GM21529 (cell line): ENCODE measurements around the gene ZNF593OS.

Source experiments
- ATAC-seq: cut with Tn5 transposase; IDR thresholded peaks from one replicate; pipeline ENCODE4 v1.9.1; 2021; ENCODE audit not compliant: unreplicated experiment

The ZNF593OS gene

GRCh38 chr1:26160527-26161414 is 10.9 kb downstream of the ZNF593OS start:
- ATAC-seq, result no peak

- no peak for ATAC-seq
Measured at GRCh38 chr1:26159743-26160039, 11.9 kb downstream of the ZNF593OS start.

- no peak for ATAC-seq
Measured at GRCh38 chr1:26158908-26159742, 12.5 kb downstream of the ZNF593OS start, which contains the start of gene FAM110D. Gene FAM110D (plus strand): TSS chr1:26159079. CDS start chr1:26161292, 2,213 bp downstream.

- ATAC-seq, result no peak
Measured at GRCh38 chr1:26158271-26158907, 13.2 kb downstream of the ZNF593OS start.

GRCh38 chr1:26156285-26157038 is 15.2 kb downstream of the ZNF593OS start:
- no peak for ATAC-seq

- no peak for ATAC-seq
Measured at GRCh38 chr1:26155370-26156284, 16.0 kb downstream of the ZNF593OS start.

GRCh38 chr1:26154750-26155149 is 16.9 kb downstream of the ZNF593OS start:
- no peak for ATAC-seq

GRCh38 chr1:26153966-26154532 is 17.6 kb downstream of the ZNF593OS start:
- no peak for ATAC-seq

- no peak for ATAC-seq
Measured at GRCh38 chr1:26148887-26149286, 22.7 kb downstream of the ZNF593OS start.

GRCh38 chr1:26145960-26146294 is 25.7 kb downstream of the ZNF593OS start:
- no peak for ATAC-seq

GRCh38 chr1:26145041-26145959 is 26.3 kb downstream of the ZNF593OS start:
- peak; percentile 44 for ATAC-seq

GRCh38 chr1:26142159-26142558 is 29.5 kb downstream of the ZNF593OS start:
- no peak for ATAC-seq

- ATAC-seq, result no peak
Measured at GRCh38 chr1:26138974-26139558, 32.6 kb downstream of the ZNF593OS start.

GRCh38 chr1:26134466-26134865 is 37.2 kb downstream of the ZNF593OS start:
- no peak for ATAC-seq

GRCh38 chr1:26132834-26133167 is 38.8 kb downstream of the ZNF593OS start:
- no peak for ATAC-seq

GRCh38 chr1:26132128-26132833 is 39.4 kb downstream of the ZNF593OS start:
- no peak for ATAC-seq

- ATAC-seq, result no peak
Measured at GRCh38 chr1:26130695-26131094, 40.9 kb downstream of the ZNF593OS start.

- ATAC-seq, result no peak
Measured at GRCh38 chr1:26129778-26130177, 41.9 kb downstream of the ZNF593OS start.
